H9 (cell line): ENCODE results near the gene TFEB. TPM values are rescaled to one million over a fixed set of nuclear protein-coding genes. Genes with fewer than 3 reads are reported as not detected.

ENCODE experiments used
- DNase-seq: peaks from one replicate; pipeline ENCODE4 v3.0.0-alpha.2; 2017
- H2AFZ ChIP-seq: one replicate; pipeline ENCODE4 v1.6.1; 2013; ENCODE audit warnings: mild to moderate bottlenecking, low read length, control low read depth, moderate library complexity
- H2AK5ac ChIP-seq: 2 replicates; pipeline ENCODE4 v1.6.1; 2013; ENCODE audit warnings: low read length, control low read depth, mixed read lengths; ENCODE audit not compliant: insufficient read length
- H2BK120ac ChIP-seq: one replicate; pipeline ENCODE4 v1.6.1; 2013; ENCODE audit warnings: low read depth, mild to moderate bottlenecking, low read length, control low read depth, inconsistent platforms; ENCODE audit not compliant: poor library complexity, severe bottlenecking
- H2BK12ac ChIP-seq: 2 replicates; pipeline ENCODE4 v1.6.1; 2013; ENCODE audit warnings: low read length, control low read depth, mixed read lengths, low read depth; ENCODE audit not compliant: insufficient read length
- H2BK15ac ChIP-seq: 2 replicates; pipeline ENCODE4 v1.6.1; 2013; ENCODE audit warnings: low read depth, low read length, control low read depth
- H2BK20ac ChIP-seq: one replicate; pipeline ENCODE4 v1.6.1; 2013; ENCODE audit warnings: low read depth, mild to moderate bottlenecking, low read length, control low read depth, inconsistent platforms; ENCODE audit not compliant: poor library complexity, severe bottlenecking
- H2BK5ac ChIP-seq: 2 replicates; pipeline ENCODE4 v1.6.1; 2013; ENCODE audit warnings: low read length, control low read depth, mixed read lengths; ENCODE audit not compliant: insufficient read length
- H3K14ac ChIP-seq: 2 replicates; pipeline ENCODE4 v1.6.1; 2013; ENCODE audit warnings: low read length, control low read depth; ENCODE audit not compliant: insufficient read depth
- H3K18ac ChIP-seq: 2 replicates; pipeline ENCODE4 v1.6.1; 2013; ENCODE audit warnings: low read depth, mild to moderate bottlenecking, mixed read lengths, low read length, control low read depth; ENCODE audit not compliant: insufficient read length
- H3K23ac ChIP-seq: 2 replicates; pipeline ENCODE4 v1.6.1; 2013; ENCODE audit warnings: low read length, control low read depth, mixed read lengths, low read depth; ENCODE audit not compliant: insufficient read length
- H3K23me2 ChIP-seq: 2 replicates; pipeline ENCODE4 v1.6.1; 2013; ENCODE audit warnings: low read depth, mild to moderate bottlenecking, mixed read lengths, low read length, control low read depth; ENCODE audit not compliant: insufficient read length, poor library complexity, severe bottlenecking
- H3K27ac ChIP-seq: 2 replicates; pipeline ENCODE4 v1.5.1; 2013; ENCODE audit warnings: low read length, control low read depth, mixed read lengths, low read depth; ENCODE audit not compliant: insufficient read length
- H3K27me3 ChIP-seq: 2 replicates; pipeline ENCODE4 v1.6.1; 2013; ENCODE audit warnings: low read length, control low read depth, inconsistent platforms; ENCODE audit not compliant: insufficient read depth
- H3K4ac ChIP-seq: 2 replicates; pipeline ENCODE4 v1.6.1; 2013; ENCODE audit warnings: low read depth, mild to moderate bottlenecking, control low read depth, inconsistent platforms, low read length, moderate library complexity
- H3K4me1 ChIP-seq: 2 replicates; pipeline ENCODE4 v1.6.1; 2013; ENCODE audit warnings: low read length, control low read depth, inconsistent platforms; ENCODE audit not compliant: insufficient read depth
- H3K4me2 ChIP-seq: 2 replicates; pipeline ENCODE4 v1.6.1; 2013; ENCODE audit warnings: low read length, control low read depth, mixed read lengths; ENCODE audit not compliant: insufficient read length, insufficient read depth
- H3K56ac ChIP-seq: 2 replicates; pipeline ENCODE4 v1.6.1; 2013; ENCODE audit warnings: low read depth, mild to moderate bottlenecking, mixed read lengths, low read length, control low read depth; ENCODE audit not compliant: insufficient read length
- H3K79me1 ChIP-seq: 2 replicates; pipeline ENCODE4 v1.6.1; 2013; ENCODE audit warnings: low read depth, mild to moderate bottlenecking, moderate library complexity, low read length, control low read depth, inconsistent platforms; ENCODE audit not compliant: insufficient read depth, poor library complexity, severe bottlenecking
- H3K79me2 ChIP-seq: 2 replicates; pipeline ENCODE4 v1.6.1; 2013; ENCODE audit warnings: low read length, control low read depth, inconsistent platforms; ENCODE audit not compliant: insufficient read depth
- H3K9ac ChIP-seq: 2 replicates; pipeline ENCODE4 v1.6.1; 2013; ENCODE audit warnings: low read length, control low read depth, mixed read lengths; ENCODE audit not compliant: insufficient read length; ENCODE audit errors: extremely low read depth
- H3K9me3 ChIP-seq: one replicate; pipeline ENCODE4 v1.6.1; 2013; ENCODE audit warnings: low read depth, low read length, inconsistent platforms; ENCODE audit not compliant: control insufficient read depth
- H3T11ph ChIP-seq: one replicate; pipeline ENCODE4 v1.6.1; 2013; ENCODE audit warnings: mild to moderate bottlenecking, low read length, control low read depth, inconsistent platforms
- H4K20me1 ChIP-seq: one replicate; pipeline ENCODE4 v1.6.1; 2013; ENCODE audit not compliant: control insufficient read depth, insufficient read length, insufficient read depth
- H4K5ac ChIP-seq: 2 replicates; pipeline ENCODE4 v1.6.1; 2013; ENCODE audit warnings: low read depth, mild to moderate bottlenecking, mixed read lengths, low read length, control low read depth; ENCODE audit not compliant: insufficient read length
- H4K8ac ChIP-seq: replicated peaks from 2 replicates; pipeline ENCODE4 v1.6.1; 2013; ENCODE audit warnings: low read length, control low read depth, mixed read lengths, low read depth; ENCODE audit not compliant: insufficient read length
- H4K91ac ChIP-seq: 2 replicates; pipeline ENCODE4 v1.6.1; 2013; ENCODE audit warnings: low read depth, mild to moderate bottlenecking, moderate library complexity, mixed read lengths, low read length, control low read depth; ENCODE audit not compliant: insufficient read length
- H3K27ac Mint-ChIP-seq, 3 experiments: 2 replicates in 2 of 3; 3 replicates in 1 of 3; pipeline ENCODE4 v1.8.0; 2020 to 2021; ENCODE audit warnings: mixed read lengths in 3 of 3, mild to moderate bottlenecking in 1 of 3, moderate library complexity in 1 of 3
- H3K27me3 Mint-ChIP-seq: 2 replicates; pipeline ENCODE4 v1.8.0; 2021; ENCODE audit warnings: low read depth, mild to moderate bottlenecking, moderate library complexity, mixed read lengths
- H3K36me3 Mint-ChIP-seq, 3 experiments: 2 replicates in 2 of 3; 3 replicates in 1 of 3; pipeline ENCODE4 v1.8.0; 2020 to 2021; ENCODE audit warnings: low read depth in 3 of 3, mixed read lengths in 3 of 3; ENCODE audit not compliant: insufficient read depth in 1 of 3
- H3K4me1 Mint-ChIP-seq, 2 experiments: 2 replicates each; pipeline ENCODE4 v1.8.0; 2020; ENCODE audit warnings: mixed read lengths in 2 of 2
- H3K4me3 Mint-ChIP-seq, 2 experiments: 2 replicates in 1 of 2; 3 replicates in 1 of 2; pipeline ENCODE4 v1.8.0; 2020 to 2021; ENCODE audit warnings: mild to moderate bottlenecking in 2 of 2, mixed read lengths in 2 of 2, moderate library complexity in 1 of 2
- H3K9me3 Mint-ChIP-seq, 2 experiments: 2 replicates in 1 of 2; 3 replicates in 1 of 2; pipeline ENCODE4 v1.8.0; 2020; ENCODE audit warnings: mild to moderate bottlenecking in 2 of 2, mixed read lengths in 2 of 2, moderate library complexity in 1 of 2
- WGBS: extraction: QIAGEN DNeasy Blood & Tissue Kit; methylation state at CpG from one replicate; pipeline ENCODE4 v1.1.7; 2013; ENCODE audit warnings: missing lambda C conversion rate, low lambda C conversion rate, mixed read lengths; ENCODE audit not compliant: insufficient read length; ENCODE audit errors: extremely low coverage; 5-methylcytosine and 5-hydroxymethylcytosine counted together
- total RNA-seq: library from RNA; stranded (reverse); gene quantifications from 2 replicates; pipeline ENCODE4 v1.2.1, GENCODE V29; 2021
- TF ChIP-seq, protein P1 (sequence below): fragments of 200-600 bp; sonication (generic); conservative IDR thresholded peaks from 3 replicates; pipeline ENCODE4 v1.8.0; 2021; ENCODE audit warnings: antibody characterized with exemption, mild to moderate bottlenecking

TFEB gene
- total RNA-seq, 1 experiment from 2014 or later: 1.2 TPM

DNA sequence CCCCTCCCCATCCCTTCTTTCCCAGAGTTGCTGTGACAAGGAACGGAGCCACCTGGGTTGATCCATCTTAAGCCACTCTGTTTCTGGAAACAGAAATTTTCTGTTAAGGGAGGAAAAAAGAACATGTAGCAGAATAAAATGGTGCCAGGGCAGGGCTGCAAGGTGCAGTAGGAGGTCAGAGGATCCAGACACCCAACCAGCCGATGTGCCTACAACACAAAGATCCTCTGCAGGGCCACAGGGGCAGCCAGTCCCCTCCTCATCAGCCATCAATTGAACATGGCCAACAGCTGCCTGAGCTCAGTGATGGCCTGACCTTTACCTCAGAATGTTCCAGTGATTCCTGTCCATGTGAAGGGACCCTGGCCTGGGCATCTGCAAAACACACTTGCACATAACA lies 85.3 kb downstream of the TFEB start:
- Histone ChIP-seq H3K4me1 (no peaks in the 10 kb centered on the region; the same call in 1 of the 2 replicates), H4K20me1 (no peaks in the 10 kb centered on the region), H4K91ac (no peak overlapping the region), H2AK5ac (no peak overlapping the region), H4K5ac (no peak overlapping the region), H2BK12ac (no peak overlapping the region), H3K27me3 (no peaks in the 10 kb centered on the region), H3K18ac (no peak overlapping the region), H3T11ph (no peak overlapping the region), H3K4ac (no peak overlapping the region), H3K4me2 (no peak overlapping the region), H3K79me1 (no peaks in the 10 kb centered on the region), H2BK120ac (no peak overlapping the region), H3K9ac (no peak overlapping the region), H2BK5ac (no peak overlapping the region), H3K56ac (no peak overlapping the region), H3K23ac (no peak overlapping the region), H3K79me2 (no peaks in the 10 kb centered on the region), H3K23me2 (no peaks in the 10 kb centered on the region), H4K8ac (no peak overlapping the region), H2AFZ (no peak overlapping the region), H2BK15ac (no peak overlapping the region), H3K27ac (no peak overlapping the region), H3K14ac (no peak overlapping the region), H2BK20ac (no peak overlapping the region), H3K9me3 (no peaks in the 10 kb centered on the region)
- no peaks in the 10 kb centered on the region for H3K9me3 Mint-ChIP-seq
- no peak overlapping the region for H3K4me3 Mint-ChIP-seq
- peaks cover 7 to 12% of the 10 kb centered on the region in 2 experiments for H3K4me1 Mint-ChIP-seq
- H3K27ac Mint-ChIP-seq: no peak overlapping the region
- TF ChIP-seq, protein P1, sequence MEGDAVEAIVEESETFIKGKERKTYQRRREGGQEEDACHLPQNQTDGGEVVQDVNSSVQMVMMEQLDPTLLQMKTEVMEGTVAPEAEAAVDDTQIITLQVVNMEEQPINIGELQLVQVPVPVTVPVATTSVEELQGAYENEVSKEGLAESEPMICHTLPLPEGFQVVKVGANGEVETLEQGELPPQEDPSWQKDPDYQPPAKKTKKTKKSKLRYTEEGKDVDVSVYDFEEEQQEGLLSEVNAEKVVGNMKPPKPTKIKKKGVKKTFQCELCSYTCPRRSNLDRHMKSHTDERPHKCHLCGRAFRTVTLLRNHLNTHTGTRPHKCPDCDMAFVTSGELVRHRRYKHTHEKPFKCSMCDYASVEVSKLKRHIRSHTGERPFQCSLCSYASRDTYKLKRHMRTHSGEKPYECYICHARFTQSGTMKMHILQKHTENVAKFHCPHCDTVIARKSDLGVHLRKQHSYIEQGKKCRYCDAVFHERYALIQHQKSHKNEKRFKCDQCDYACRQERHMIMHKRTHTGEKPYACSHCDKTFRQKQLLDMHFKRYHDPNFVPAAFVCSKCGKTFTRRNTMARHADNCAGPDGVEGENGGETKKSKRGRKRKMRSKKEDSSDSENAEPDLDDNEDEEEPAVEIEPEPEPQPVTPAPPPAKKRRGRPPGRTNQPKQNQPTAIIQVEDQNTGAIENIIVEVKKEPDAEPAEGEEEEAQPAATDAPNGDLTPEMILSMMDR: no peak
- no CpG with 5 or more reads among the region's 2 CpGs for WGBS
- no peaks in the 10 kb centered on the region; the same call in 1 of the 2 replicates for H3K27me3 Mint-ChIP-seq
- no peak for DNase-seq
- H3K36me3 Mint-ChIP-seq: peaks cover 27 to 59% (median 33%) of the 10 kb centered on the region in 3 experiments; a peak in 6 of 7 replicates
